Fibroblast of the aortic adventitia (primary cell): ENCODE data around the gene TPCN1. TPM values are rescaled to one million over a fixed set of nuclear protein-coding genes. Genes with fewer than 3 reads are reported as not detected.

Experiments used
- DNase-seq: peaks from one replicate; pipeline ENCODE4 v3.0.0-alpha.2; 2010; ENCODE audit warnings: low read depth
- H3K4me3 ChIP-seq: 2 replicates; pipeline ENCODE4 v1.5.1; 2011; ENCODE audit warnings: low read depth, mild to moderate bottlenecking, control low read depth, low read length, moderate library complexity
- total RNA-seq: library from RNA; depleted of rRNA; stranded (reverse); fragments of >200 nt; gene quantifications from 2 replicates; pipeline ENCODE4 v1.2.3, GENCODE V29; 2012; ENCODE audit warnings: low replicate concordance
- TF ChIP-seq, protein P1 (sequence below): IDR thresholded peaks from 2 replicates; pipeline ENCODE4 v1.5.1; 2011; ENCODE audit warnings: mild to moderate bottlenecking, low read length, control low read depth, inconsistent platforms; ENCODE audit not compliant: insufficient read depth

Gene TPCN1
- total RNA-seq, 1 donor: 20.4 TPM

DNA sequence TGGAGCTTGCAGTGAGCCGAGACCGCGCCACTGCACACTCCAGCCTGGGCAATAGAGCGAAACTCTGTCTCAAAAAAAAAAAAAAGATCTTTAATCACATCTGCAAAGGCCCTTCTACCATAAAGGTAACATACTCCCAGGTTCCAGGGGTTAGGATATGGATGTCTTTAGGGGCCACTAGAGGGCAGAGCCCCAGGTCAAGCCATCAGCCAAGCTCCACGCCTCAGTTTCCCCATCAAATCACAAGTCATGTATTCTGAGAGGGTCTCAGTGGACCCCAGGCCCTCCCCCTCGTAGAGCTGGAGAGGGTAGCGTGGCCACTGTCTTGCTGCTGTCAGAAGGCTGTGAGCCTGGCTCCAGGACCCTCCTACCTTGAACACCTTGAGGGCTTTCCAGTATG lies 94.9 kb downstream of the TPCN1 start:
- DNase-seq: no peak
- H3K4me3 ChIP-seq: no peak overlapping the region
- TF ChIP-seq, protein P1, sequence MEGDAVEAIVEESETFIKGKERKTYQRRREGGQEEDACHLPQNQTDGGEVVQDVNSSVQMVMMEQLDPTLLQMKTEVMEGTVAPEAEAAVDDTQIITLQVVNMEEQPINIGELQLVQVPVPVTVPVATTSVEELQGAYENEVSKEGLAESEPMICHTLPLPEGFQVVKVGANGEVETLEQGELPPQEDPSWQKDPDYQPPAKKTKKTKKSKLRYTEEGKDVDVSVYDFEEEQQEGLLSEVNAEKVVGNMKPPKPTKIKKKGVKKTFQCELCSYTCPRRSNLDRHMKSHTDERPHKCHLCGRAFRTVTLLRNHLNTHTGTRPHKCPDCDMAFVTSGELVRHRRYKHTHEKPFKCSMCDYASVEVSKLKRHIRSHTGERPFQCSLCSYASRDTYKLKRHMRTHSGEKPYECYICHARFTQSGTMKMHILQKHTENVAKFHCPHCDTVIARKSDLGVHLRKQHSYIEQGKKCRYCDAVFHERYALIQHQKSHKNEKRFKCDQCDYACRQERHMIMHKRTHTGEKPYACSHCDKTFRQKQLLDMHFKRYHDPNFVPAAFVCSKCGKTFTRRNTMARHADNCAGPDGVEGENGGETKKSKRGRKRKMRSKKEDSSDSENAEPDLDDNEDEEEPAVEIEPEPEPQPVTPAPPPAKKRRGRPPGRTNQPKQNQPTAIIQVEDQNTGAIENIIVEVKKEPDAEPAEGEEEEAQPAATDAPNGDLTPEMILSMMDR: peak; percentile 7

DNA sequence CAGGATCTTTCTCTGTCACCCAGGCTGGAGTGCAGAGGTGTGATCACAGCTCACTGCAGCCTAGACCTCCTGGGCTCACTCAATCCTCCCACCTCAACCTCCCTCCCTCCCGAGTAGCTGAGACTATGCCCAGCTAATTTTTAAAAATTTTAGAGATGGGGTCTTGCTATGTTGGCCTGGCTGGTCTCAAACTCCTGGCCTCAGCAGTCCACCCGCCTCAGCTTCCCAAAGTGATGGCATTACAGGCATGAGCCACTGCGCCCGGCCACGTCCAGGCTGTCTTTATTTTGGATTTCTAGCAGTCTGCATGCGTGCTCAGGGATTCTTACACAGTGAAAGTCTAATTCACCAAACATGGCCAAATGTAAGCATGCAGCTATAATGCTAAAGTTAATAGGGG lies 95.9 kb downstream of the TPCN1 start:
- TF ChIP-seq, protein P1: no peak
- no peak for DNase-seq
- H3K4me3 ChIP-seq: no peak overlapping the region

DNA sequence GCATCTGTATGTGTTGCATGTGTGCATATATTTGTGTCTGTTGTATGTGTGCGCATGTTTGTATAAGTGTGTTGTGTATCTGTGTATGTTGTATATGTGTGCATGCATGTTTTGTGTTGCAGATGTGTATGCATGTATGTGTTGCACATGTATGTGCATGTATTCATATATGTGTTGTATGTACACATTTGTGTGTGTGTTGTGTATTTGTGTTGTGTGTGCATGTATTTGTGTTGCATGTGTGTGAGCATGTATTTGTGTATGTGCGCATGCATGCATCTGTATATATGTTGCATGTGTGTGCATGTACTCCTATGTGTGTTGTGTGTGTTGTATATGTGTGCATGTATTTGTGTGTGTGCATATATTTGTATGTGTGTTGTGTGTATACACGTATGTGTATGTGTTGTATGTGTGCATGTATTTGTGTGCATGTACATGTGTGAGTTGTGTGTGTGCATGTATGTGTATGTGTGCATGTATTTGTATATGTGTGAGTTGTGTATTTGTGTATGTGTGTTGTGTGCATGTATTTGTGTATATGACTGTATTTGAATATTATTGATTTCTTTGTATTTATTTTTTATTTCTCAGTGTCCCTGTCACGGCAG lies 96.9 kb downstream of the TPCN1 start:
- H3K4me3 ChIP-seq: no peak overlapping the region
- TF ChIP-seq, protein P1: no peak
- no peak for DNase-seq

DNA sequence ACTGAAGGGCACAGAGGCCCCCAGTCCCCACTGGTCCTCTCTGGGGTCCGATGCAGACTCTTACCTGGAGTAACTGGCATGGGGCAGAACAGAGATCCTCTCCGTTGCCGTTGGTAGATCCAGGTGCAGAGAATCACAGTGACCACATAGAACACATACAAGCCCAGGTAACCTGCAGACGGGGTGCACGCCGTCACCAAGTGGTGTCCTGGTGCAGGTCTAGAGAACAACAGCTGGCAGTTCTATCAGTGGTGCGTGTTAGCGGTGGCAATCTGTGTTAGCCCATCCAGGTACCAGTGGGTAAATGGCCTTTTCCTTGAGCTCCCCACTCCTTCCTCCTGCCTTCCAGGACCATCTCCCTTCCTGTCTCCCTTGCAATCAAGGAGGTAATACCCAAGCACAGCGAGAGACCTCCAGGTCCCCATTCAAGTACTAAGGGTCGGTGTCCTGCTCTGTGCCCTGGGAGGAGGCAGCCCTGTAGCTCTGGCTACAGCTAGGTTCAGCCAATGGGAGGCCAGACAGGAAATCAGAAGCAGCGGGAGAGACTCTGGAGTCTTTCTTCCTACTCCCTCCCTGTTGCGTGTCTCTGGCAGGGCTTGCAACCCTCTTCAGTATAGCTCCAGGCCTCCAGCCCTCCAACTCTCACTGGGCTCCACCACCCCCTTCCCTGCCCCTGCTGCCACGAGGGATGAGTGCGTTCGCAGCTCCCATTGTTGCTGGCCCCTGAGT lies 97.8 kb downstream of the TPCN1 start:
- TF ChIP-seq, protein P1: no peak
- no peak overlapping the region for H3K4me3 ChIP-seq
- no peak for DNase-seq

DNA sequence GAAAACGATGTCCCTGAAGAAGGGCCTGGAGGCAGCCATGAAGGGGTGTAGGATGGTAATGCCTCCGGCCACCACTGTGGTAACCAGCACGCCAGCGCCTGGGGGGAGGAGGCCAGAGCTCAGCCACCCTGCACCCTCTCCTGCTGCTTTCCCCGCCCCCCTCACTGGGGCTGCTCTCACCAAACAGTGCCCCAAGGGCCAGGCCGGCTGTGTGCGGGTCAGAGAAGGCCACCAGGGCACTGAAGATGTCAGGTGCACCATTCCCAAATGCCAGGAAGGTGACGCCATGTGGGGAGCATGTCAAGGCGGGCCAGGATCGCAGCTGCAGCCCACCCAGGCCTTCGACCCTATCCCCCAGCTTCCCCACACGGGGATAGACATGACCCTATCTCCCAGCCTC lies 99.1 kb downstream of the TPCN1 start:
- H3K4me3 ChIP-seq: no peak overlapping the region
- DNase-seq: no peak
- TF ChIP-seq, protein P1: no peak

DNA sequence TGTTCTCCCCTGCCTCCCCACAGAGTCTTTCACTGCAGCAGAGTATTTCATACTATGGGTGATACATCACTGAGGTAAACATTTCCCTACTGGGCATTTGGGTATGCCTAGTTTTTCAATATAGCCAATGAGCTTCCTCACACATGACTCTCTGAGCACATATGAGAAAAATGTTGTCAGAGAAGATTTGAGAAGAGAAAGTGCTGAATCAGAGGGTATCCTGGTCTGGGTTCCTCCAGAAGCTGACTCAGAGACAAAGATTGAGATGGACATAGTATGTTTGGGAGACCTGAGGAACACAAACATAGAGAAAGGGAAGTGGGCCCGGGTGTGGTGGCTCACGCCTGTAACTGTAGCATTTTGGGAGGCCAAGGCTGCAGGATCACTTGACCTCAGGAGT lies 101.1 kb downstream of the TPCN1 start:
- TF ChIP-seq, protein P1: no peak
- DNase-seq: peak; percentile 66
- no peak overlapping the region for H3K4me3 ChIP-seq
